Urinary bladder (tissue), 4 donors: ENCODE results near the gene HOXA1. TPM values are rescaled to one million over a fixed set of nuclear protein-coding genes. Genes with fewer than 3 reads are reported as not detected.

ENCODE experiments used
- DNase-seq: peaks from one replicate; pipeline ENCODE4 v3.0.0-alpha.2; 2015; ENCODE audit errors: extremely low spot score
- H3K27ac ChIP-seq: one replicate; pipeline ENCODE4 v1.5.1; 2013; ENCODE audit warnings: low read depth, mild to moderate bottlenecking, moderate library complexity
- H3K36me3 ChIP-seq: one replicate; pipeline ENCODE4 v1.6.1; 2013; ENCODE audit warnings: mild to moderate bottlenecking, moderate library complexity; ENCODE audit not compliant: insufficient read depth
- H3K4me1 ChIP-seq: one replicate; pipeline ENCODE4 v1.6.1; 2013; ENCODE audit warnings: mild to moderate bottlenecking, moderate library complexity; ENCODE audit not compliant: insufficient read depth
- H3K4me3 ChIP-seq: one replicate; pipeline ENCODE4 v1.5.1; 2013; ENCODE audit warnings: low read depth, low read length
- WGBS: extraction: QIAGEN DNeasy Blood & Tissue Kit; methylation state at CpG from one replicate; pipeline ENCODE4 v1.1.7; 2013; 5-methylcytosine and 5-hydroxymethylcytosine counted together
- polyA plus RNA-seq: library from polyadenylated mRNA; stranded (reverse); fragments of 200-250 nt; gene quantifications from one replicate; pipeline ENCODE4 v1.2.3, GENCODE V29; 2013
- total RNA-seq: library from RNA; depleted of rRNA; stranded (reverse); fragments of >200 nt; gene quantifications from one replicate; pipeline ENCODE4 v1.2.3, GENCODE V29; 2014
- donor health status: healthy with polysubstance abuse.
- donor health status: healthy.

Gene HOXA1
- total and polyA plus RNA-seq, 2 donors = 1.6 to 2.0 TPM

- WGBS = 65% methylated on average over 3 of the region's 3 CpGs
- Histone ChIP-seq H3K27ac (no peak overlapping the region), H3K4me3 (no peak overlapping the region), H3K36me3 (no peaks in the 10 kb centered on the region), H3K4me1 (peaks cover 3% of the 10 kb centered on the region)
- no peak for DNase-seq
Observed at GRCh38 chr7:27126596-27127327, 31.0 kb upstream of the HOXA1 start.

GRCh38 chr7:27125986-27126394, 30.2 kb upstream of the HOXA1 start:
- no peak overlapping the region for H3K27ac ChIP-seq
- peaks cover 3% of the 10 kb centered on the region for H3K4me1 ChIP-seq
- WGBS = 67% methylated on average over 5 of the region's 5 CpGs
- H3K36me3 ChIP-seq = no peaks in the 10 kb centered on the region
- no peak for DNase-seq
- H3K4me3 ChIP-seq = no peak overlapping the region

GRCh38 chr7:27124902-27125689, 29.3 kb upstream of the HOXA1 start:
- Histone ChIP-seq H3K4me3 (no peak overlapping the region), H3K4me1 (peaks cover 3% of the 10 kb centered on the region), H3K27ac (no peak overlapping the region)

GRCh38 chr7:27124096-27124901, 28.5 kb upstream of the HOXA1 start:
- H3K27ac ChIP-seq = no peak overlapping the region
- H3K4me3 ChIP-seq = no peak overlapping the region
- no peaks in the 10 kb centered on the region for H3K4me1 ChIP-seq
- no peak for DNase-seq
- no peaks in the 10 kb centered on the region for H3K36me3 ChIP-seq
- 67% methylated on average over 43 of the region's 43 CpGs for WGBS

More at GRCh38 chr7:27124902-27125689, 29.3 kb upstream of the HOXA1 start:
- H3K36me3 ChIP-seq = no peaks in the 10 kb centered on the region
- no peak for DNase-seq
- WGBS = 89% methylated on average over 8 of the region's 8 CpGs

GRCh38 chr7:27123477-27124053, 27.8 kb upstream of the HOXA1 start:
- Histone ChIP-seq H3K27ac (no peak overlapping the region), H3K4me1 (no peaks in the 10 kb centered on the region), H3K36me3 (no peaks in the 10 kb centered on the region), H3K4me3 (no peak overlapping the region)
- no peak for DNase-seq
- WGBS = 88% methylated on average over 26 of the region's 26 CpGs

- DNase-seq = no peak
- H3K27ac ChIP-seq = no peak overlapping the region
- H3K4me1 ChIP-seq = no peaks in the 10 kb centered on the region
- H3K36me3 ChIP-seq = no peaks in the 10 kb centered on the region
- H3K4me3 ChIP-seq = no peak overlapping the region
- 80% methylated on average over 14 of the region's 14 CpGs for WGBS
Observed at GRCh38 chr7:27123007-27123476, 27.2 kb upstream of the HOXA1 start.

GRCh38 chr7:27122077-27122910, 26.5 kb upstream of the HOXA1 start:
- no peak for DNase-seq
- Histone ChIP-seq H3K27ac (no peak overlapping the region), H3K4me3 (no peak overlapping the region), H3K36me3 (no peaks in the 10 kb centered on the region), H3K4me1 (no peaks in the 10 kb centered on the region)
- WGBS = 83% methylated on average over 42 of the region's 42 CpGs

- no peak for DNase-seq
- WGBS = 91% methylated on average over 7 of the region's 7 CpGs
- H3K4me1 ChIP-seq = no peaks in the 10 kb centered on the region
- no peak overlapping the region for H3K4me3 ChIP-seq
- no peak overlapping the region for H3K27ac ChIP-seq
- H3K36me3 ChIP-seq = no peaks in the 10 kb centered on the region
Observed at GRCh38 chr7:27121684-27122076, 25.9 kb upstream of the HOXA1 start.

GRCh38 chr7:27119412-27119911, 23.7 kb upstream of the HOXA1 start:
- WGBS = 57% methylated on average over 1 of the region's 1 CpG
- no peak for DNase-seq
- H3K4me1 ChIP-seq = no peaks in the 10 kb centered on the region
- no peaks in the 10 kb centered on the region for H3K36me3 ChIP-seq
- no peak overlapping the region for H3K4me3 ChIP-seq
- H3K27ac ChIP-seq = no peak overlapping the region

GRCh38 chr7:27118580-27118979, 22.8 kb upstream of the HOXA1 start:
- H3K4me1 ChIP-seq = no peaks in the 10 kb centered on the region
- WGBS = 49% methylated on average over 3 of the region's 3 CpGs
- peak overlapping the region; percentile 63 for H3K27ac ChIP-seq
- H3K36me3 ChIP-seq = no peaks in the 10 kb centered on the region
- H3K4me3 ChIP-seq = no peak overlapping the region
- no peak for DNase-seq

- Histone ChIP-seq H3K27ac (no peak overlapping the region), H3K36me3 (no peaks in the 10 kb centered on the region), H3K4me1 (no peaks in the 10 kb centered on the region), H3K4me3 (peak overlapping the region; percentile 19)
- WGBS = 40% methylated on average over 19 of the region's 19 CpGs
- no peak for DNase-seq
Observed at GRCh38 chr7:27117887-27118491, 22.2 kb upstream of the HOXA1 start.
